Activated CD4-positive, alpha-beta T cell treated with anti-CD3 and anti-CD28 coated beads for 24 hours (primary cell): ENCODE results near the gene SPZ1.
"Not testable (repeated sequence)": the region's sequence is repeated elsewhere in the genome, so short reads cannot be mapped to it uniquely, and the experiment has no call there.

Experiments
- DNase-seq, 2 donors: peaks; one replicate each; pipeline ENCODE4 v3.0.0-alpha.2; 2020; ENCODE audit warnings: low read depth in 2 of 2

Gene SPZ1, protein sequence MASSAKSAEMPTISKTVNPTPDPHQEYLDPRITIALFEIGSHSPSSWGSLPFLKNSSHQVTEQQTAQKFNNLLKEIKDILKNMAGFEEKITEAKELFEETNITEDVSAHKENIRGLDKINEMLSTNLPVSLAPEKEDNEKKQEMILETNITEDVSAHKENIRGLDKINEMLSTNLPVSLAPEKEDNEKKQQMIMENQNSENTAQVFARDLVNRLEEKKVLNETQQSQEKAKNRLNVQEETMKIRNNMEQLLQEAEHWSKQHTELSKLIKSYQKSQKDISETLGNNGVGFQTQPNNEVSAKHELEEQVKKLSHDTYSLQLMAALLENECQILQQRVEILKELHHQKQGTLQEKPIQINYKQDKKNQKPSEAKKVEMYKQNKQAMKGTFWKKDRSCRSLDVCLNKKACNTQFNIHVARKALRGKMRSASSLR

DNA sequence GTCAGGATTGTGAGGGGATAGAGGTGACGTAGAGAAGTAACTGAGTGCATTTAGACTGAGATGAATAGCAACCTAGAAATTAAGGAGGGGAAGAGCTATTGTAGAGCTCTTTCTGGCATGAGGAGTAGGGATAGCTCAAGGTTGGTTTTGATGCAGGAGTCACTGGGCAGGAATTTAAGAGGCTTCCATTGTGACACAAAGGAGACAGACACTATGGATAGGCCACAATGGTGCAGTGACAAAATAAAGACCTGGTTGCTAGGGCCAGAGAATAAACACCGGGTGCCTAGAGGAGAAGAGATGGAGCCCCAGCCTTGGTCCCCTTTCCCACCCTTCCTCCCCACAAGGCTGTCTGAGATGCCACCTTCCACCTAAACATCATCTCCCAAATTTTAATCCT lies at the start of gene SPZ1:
Gene SPZ1 (plus strand): TSS at position 301 of the 400 bp plus-strand sequence. CDS start 214 bp downstream, outside the sequence.
- DNase-seq = no peak

DNA sequence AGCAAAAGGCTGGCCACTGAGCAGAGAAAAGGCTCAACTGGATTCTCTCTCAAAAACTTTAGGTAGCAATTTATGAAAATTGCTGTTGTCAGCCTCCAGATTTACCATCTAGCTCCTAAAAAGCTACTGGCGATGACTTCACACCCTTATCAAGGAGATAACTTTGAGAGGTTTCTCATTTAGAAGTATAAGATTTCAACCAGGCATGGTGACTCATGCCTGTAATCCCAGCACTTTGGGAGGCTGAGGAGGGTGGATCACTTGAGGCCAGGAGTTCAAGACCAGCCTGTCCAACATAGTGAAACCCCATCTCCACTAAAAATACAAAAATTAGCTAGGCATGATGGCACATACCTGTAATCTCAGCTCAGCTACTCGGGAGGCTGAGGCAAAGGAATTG lies 49.3 kb upstream of the SPZ1 start:
- not testable (repeated sequence) for DNase-seq

DNA sequence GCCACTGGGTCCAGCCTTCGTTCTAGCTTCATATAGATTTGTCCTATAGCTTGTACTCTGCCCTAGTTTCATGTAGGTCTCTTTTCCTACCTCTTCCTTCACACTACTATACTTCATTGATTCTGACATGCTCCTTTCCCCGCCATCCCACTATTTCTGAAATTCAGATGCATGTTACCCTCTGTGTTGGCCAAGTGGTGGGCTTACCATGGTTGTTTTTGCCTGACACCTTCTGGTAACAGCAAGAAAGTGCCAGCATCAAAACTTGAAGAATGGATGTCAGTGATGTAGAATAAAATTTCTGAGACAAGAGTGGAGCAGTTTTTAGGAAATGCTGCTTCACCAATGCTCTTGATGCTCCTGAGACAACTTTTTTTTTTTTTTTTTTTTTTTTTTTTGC lies 44.5 kb upstream of the SPZ1 start:
- DNase-seq = no peak

DNA sequence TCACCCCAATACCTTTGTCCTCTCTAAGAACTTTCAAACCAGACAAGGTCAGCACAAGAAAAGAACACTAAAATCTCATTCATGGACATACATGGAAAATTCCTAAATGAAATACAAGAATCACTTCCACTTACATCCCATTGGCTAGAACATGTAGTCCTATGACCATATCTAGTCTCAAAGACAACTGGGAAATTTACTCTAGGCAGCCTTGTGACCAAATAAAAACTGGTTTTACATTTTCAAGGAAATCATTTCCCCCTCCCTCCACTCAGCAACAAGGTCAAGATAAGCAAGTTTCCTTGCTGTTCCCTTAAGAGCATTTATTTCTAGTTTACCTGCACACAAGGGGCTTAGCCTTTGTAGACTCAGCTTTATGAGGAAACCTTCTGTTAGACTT lies 43.6 kb upstream of the SPZ1 start:
- DNase-seq = no peak

DNA sequence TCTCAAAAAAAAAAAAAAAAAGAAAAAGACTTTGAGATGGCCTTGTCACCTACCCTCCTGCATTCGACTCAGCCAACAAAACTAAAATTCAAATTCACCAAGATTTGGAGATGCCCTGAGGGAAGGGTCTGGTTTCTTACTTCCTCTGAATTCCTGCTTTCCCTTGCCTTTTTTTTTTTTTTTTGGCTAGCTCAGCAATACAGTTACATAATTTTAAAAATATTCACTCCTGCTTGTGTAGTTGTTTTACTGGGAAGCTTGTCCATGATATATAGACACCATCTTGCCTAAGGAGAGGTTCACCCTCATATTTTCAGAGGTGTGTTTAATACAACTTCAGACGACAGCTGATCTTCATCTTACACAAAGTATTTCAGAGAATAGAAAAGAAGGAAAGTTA lies 42.6 kb upstream of the SPZ1 start:
- DNase-seq = no peak

DNA sequence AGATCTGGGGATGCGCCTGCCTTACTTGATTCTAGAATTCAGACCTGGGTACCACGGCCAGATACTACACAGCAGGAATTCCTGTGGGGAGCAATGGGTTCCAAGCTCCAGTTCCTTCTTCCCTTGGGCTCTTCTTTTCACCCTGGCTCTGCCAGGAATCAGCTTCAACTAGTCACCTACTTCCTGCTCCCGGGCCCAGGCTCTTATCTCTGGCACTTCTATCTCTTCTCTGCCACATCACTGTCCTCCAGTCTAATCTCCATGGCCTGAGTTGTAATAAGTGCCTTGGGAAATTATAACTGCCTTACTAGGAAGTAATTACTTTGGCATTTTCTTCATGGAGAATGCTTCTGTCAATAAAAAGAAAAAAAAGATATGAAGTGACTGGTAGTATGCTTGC lies 37.7 kb upstream of the SPZ1 start:
- no peak for DNase-seq

DNA sequence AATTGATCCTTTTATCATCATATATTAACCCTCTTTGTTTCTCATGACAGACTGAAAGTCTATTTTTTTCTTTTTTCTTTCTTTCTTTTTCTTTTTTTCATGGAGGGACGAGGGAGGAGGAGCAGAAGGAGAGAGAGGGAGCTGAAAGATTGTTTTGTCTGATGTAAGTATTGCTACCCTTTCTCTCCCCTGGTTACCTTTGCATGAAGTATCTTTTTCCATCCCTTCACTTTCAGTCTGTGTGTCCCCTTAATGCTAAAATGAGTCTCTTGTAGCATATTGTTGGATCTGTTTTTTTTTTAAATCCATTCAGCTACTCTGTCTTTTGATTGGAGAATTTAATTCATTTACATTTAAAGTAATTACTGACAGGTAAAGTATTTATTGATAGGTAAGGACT lies 36.4 kb upstream of the SPZ1 start:
- DNase-seq = no peak

DNA sequence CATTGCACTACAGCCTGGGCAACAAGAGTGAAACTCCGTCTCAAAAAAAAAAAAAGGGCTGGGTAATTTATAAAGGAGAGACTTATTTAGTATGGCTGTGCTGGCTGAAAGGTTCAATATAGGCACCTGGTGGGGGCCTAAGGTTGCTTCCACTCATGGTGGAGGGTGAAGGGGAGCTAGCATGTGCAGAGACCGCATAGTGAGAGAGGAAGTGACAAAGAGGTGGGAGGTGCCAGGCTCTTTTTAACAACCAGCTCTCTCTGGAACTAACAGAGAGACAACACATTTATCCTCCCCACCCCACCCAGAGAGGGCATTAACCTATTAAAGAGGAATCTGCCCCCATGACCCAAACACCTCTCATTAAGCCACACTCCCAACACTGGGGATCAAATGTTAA lies 35.1 kb upstream of the SPZ1 start:
- DNase-seq = no peak

DNA sequence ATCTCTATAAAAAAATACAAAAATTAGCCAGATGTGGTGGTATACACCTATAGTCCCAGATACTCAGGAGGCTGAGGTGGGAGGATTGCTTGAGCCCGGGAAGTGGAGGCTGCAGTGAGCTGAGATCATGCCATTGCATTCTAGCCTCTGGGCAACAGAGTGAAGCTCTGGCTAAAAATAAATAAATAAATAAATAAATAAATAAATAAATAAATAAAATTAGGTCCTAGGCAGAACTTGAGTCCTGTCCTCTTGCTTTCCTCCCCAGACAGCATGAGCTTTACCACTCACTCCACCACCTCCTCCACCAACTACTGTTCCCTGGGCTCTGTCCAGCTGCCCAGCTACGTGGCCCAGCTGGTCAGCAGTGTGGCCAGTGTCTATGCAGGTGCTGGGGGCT lies 31.6 kb upstream of the SPZ1 start:
- DNase-seq = no peak

DNA sequence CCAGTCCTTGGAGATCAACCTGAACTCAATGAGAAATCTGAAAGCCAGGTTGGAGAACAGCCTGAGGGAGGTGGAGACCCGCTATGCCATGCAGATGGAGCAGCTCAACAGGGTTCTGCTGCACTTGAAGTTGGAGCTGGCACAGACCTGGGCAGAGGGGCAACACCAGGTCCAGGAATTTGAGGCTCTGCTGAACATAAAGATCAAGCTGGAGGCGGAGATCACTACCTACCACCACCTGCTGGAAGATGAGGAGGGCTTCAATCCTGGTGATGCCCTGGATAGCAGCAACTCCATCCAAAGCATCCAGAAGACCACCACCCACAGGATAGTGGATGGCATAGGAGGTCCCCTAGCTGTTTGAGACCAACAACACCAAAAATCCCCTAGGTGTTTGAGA lies 30.5 kb upstream of the SPZ1 start:
- DNase-seq = no peak

DNA sequence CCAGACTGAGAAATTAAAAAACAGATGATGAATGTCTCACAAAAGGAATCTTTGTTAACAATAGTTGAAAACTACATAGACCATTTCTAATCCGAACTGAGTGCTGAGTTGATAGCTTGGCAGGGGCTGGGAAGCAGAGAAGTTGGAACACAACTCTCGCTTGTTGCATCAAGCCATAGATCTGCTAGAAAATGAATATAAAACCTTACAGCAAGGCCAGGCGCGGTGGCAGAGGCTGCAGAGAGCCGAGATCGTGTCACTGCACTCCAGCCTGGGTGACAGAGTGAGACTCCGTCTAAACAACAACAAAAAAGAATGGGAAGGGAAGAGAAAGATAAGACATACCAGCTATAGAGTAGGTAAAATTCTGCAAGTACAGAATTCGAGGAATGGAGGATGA lies 28.0 kb upstream of the SPZ1 start:
- no peak for DNase-seq

DNA sequence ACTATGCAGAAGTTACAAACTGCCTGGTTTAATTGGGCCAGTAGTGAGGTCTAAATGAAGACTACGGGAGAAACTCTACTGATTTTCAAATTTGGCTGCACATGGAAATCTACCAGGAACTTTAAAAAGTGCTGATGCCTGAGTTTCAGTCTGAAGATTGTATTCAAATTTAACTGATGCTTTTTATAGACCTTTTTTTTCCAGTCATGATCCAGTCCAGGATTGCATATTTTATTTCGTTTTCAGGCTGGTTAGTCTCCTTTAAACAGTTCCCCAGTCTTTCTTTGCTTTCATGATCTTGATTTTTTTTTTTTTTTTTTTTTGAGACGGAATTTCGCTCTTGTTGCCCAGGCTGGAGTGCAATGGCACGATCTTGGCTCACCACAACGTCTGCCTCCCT lies 23.7 kb upstream of the SPZ1 start:
- no peak for DNase-seq

DNA sequence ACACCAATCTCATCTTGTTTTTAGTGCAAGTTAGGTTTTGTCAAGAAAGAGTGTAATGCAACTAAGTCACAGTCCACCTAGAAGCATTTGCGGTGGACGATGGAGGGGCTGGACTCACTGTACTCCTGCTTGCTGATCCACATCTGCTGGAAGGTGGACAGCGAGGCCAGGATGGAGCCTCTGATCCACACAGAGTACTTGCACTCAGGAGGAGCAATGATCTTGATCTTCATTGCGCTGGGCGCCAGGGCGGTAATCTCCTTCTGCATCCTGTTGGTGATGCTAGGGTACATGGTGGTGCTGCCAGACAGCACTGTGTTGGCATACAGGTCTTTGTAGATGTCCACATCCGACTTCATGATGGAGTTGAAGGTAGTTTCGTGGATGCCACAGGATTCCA lies 20.2 kb upstream of the SPZ1 start:
- no peak for DNase-seq

DNA sequence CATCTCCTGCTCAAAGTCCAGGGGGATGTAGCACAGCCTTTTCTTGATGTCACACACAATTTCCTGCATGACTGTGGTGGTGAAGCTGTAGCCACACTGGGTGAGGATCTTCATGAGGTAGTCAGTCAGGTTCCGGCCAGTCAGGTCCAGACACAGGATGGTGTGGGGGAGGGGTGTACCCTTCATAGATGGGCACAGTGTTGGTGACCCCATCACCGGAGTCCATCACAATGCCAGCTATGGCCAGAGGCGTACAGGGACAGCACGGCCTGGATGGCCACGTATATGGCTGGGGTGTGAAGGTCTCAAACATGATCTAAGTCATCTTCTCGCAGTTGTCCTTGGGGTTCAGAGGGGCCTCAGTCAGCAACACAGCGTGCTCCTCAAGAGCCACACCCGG lies 19.7 kb upstream of the SPZ1 start:
- no peak for DNase-seq

DNA sequence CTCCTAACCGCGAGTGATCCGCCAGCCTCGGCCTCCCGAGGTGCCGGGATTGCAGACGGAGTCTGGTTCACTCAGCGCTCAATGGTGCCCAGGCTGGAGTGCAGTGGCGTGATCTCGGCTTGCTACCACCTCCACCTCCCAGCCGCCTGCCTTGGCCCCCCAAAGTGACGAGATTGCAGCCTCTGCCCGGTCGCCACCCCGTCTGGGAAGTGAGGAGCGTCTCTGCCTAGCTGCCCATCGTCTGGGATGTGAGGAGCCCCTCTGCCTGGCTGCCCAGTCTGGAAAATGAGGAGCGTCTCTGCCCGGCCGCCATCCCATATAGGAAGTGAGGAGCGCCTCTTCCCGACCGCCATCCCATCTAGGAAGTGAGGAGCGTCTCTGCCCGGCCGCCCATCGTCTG lies 19.0 kb upstream of the SPZ1 start:
- DNase-seq = not testable (repeated sequence)

DNA sequence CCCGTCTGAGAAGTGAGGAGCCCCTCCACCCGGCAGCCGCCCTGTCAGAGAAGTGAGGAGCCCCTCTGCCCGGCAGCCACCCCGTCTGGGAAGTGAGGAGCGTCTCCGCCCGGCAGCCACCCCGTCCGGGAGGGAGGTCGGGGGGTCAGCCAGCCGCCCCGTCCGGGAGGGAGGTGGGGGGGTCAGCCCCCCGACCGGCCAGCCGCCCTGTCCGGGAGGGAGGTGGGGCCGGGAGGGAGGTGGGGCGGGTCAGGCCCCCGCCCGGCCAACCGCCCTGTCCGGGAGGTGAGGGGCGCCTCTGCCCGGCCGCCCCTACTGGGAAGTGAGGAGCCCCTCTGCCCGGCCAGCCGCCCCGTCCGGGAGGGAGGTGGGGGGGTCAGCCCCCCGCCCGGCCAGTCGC lies 18.5 kb upstream of the SPZ1 start:
- DNase-seq = not testable (repeated sequence)

DNA sequence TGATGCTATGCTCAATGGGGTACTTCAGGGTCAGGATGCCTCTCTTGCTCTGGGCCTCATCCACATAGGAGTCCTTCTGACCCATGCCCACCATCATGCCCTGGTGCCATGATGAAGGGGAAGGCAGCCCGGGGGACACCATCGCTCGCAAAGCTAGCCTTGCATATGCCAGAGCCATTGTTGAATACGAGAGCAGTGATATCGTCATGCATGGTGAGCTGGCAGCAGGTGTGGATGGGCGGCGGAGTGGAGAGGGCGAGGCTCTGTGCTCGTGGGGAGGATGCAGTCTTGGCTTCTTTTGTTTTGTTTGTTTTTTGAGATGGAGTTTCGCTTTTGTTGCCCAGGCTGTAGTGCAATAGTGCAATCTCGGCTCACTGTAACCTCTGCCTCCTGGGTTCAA lies 17.2 kb upstream of the SPZ1 start:
- DNase-seq = no peak

DNA sequence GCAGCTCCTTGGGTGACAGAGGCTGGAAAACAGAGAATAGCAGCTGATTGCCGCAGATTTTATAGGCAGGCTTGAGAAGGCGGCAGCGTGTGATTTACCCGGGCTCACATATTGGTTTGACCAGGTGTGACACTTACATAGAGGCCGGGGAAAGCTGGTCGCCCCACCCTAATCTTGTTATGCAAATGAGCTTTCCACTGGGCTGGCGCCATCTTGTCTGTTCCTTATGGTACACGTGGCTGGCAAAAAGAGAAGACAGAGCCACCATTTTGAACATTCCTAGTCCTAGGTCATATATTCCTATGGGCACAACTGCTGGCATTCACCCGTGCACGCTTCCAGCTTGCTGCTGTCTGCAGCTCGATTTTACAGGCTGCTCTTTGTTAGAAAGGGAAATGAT lies 11.3 kb upstream of the SPZ1 start:
- DNase-seq = no peak

DNA sequence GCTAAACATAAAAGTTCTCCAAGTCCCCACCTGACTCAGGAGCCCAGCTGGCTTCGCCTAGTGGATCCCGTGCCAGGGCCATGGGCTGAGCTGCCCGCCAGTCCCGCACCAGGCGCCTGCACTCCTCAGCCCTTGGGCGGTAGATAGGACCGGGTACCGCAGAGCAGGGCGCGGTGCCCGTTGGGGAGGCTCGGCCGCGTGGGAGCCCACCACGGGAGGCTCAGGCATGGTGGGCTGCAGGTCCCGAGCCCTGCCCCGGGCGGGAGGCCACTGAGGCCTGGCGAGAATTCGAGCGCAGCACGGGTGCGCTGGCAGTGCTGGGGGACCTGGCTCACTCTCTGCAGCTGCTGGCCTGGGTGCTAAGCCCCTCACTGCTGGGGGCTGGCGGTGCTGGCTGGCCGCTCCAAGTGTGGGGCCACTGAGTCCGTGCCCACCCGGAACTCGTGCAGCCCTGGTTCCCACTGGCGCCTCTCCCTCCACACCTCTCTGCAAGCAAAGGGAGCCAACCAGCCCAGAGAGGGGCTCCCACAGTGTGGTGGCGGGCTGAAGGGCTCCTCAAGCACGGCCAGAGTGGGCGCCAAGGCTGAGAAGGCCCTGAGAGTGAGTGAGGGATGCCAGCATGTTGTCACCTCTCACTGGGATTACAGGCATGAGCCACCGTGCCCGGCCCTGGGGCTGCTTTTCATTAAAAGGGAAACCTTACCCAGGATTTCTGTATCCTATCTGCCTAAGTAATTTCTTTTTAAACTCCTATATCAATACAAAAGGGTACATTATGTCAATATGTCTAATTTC lies 9.7 kb upstream of the SPZ1 start:
- no peak for DNase-seq

DNA sequence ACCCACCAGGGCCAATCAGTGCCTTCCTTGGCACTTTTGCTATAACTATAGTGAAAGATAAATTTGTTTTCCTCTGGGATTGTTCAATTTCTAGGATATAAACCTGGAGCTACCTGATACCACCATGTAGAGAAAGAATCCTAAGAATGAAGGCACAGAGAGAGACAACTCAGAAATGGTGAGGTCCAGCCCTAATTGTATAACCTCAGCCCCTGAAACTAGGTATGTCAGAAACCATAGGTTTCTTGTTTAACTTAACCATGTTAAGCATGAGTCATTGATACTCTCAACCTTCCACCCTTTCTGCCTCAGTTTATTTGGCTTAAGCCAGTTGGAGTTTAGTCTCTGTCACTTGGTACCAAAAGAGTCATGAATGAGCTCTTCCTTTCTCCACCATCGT lies 4.6 kb upstream of the SPZ1 start:
- DNase-seq = no peak

DNA sequence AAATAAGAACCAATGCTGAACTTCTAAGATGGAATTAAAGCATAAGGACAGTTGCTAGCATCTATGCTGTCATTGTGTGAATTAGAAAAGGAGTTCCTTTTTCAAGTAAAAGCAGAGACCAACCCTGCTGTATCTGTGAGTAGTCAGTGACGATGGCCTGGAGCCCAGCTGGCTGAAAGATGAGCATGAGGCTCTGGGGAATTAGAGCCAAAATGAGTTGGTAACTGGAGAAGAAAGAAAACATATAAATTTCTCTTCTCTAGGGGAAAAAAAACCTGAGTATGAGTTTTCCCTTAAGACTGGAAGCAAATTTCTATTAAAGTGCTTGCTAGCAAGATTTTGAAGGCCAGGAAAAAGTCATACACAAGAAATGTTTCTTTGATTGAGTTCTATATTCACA lies 1.6 kb upstream of the SPZ1 start:
- no peak for DNase-seq

DNA sequence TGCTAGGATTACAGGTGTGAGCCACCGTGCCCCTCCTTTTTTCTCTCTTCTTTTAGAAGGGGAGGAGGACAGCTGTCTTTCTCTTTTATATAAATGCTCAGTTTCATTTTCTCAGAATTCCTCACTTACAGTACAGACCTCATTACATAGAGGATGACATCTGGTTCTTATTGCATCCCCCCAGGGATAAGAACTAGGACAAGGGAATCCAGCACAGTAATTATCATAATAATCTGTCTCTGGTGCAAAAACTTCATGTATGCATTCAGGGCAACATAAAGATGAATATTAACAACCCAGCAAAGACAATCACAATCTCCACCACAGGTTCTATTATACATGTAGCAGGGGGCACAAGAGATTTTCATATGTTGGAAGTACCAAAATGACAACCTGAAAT lies 5.1 kb downstream of the SPZ1 start:
- no peak for DNase-seq

DNA sequence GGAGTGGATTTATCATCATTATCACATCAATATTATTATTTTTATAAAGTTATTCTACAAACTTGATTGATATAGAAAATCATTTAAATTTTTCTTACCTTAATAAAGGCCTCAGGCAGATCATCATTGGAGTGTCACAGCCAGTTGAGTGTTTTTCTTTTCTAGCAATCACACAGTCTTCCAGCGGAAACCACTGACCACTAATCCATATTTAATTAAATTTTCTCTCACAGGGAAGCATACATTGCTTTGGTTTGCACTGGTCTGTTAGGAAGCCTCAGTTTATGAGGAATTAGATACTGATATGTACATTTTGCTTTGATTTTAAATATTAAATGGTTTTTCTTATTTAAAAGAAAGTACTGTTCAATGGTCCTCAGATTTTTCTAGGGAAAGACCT lies 6.7 kb downstream of the SPZ1 start:
- DNase-seq = no peak
